Stimulated activated CD8-positive, alpha-beta memory T cell treated with anti-CD3 and anti-CD28 coated beads, Interleukin-7, amount 100 ng/mL, for 4 hours (primary cell): Measurements from ENCODE around the gene THSD4.
A peak's percentile ranks its signal among the peaks of the same experiment; 100 is the strongest.
"Not testable (repeated sequence)": the region's sequence is repeated elsewhere in the genome, so short reads cannot be mapped to it uniquely, and the experiment has no call there.

Experiments used
- DNase-seq, 2 donors: peaks; one replicate each; pipeline ENCODE4 v3.0.0-alpha.2; 2020; ENCODE audit warnings: low read depth in 2 of 2

THSD4 gene

DNA sequence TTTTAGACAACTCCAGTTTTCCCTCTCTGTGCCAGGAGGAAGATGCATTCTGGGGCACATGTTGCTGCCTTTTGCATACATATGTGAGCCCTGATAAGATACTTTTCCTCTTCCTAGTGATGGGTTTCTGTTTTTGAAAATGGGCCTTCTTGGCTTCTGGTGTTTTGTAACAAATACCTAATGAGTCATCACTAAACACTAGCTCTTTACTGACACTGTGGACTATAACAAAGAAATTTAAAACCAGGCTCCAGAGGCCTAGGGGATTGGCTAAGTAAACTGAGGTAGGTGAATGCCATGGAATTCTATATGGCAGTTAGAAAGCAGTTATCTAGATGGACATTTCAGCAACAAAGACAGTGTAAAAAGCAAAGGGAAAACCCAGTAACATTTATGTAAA, 601.7 kb downstream of the THSD4 start:
- DNase-seq = no peak

DNA sequence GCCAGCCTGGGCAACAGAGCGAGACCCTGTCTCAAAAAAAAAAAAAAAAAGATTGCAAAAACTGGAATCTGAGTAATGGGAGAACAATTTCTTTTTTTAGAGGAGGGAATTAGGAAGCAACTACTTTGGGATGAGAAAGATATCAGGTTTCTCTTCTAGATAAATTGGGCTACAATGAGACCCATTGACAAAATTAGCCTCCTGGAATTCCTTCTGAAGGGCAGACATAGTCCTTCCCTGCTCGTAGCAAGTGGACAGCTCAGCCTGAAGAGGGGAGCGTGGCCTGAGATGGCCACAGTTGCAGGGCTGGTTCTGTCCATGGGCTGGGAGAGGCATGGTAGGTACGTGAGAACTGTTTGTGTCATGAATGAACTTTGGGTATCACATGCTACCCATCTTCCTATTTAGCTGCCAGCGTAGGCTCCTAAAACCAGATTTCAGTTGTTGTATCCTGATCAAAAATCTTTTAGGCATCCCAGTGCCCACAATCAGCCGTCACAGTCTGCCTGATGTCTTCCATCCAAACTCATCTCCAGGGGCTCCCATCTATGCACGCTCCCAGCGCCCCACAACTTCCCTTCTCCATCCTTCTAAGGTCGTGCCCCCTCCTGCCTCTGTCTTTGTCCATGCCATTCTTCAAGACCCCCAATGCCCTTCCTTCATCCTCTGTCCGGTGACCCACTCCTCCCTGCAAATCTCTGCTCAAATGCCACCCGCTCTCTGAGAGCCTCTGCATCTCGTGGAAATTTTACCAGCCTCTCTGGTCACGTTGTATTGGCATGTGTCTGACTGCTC, 603.0 kb downstream of the THSD4 start:
- no peak for DNase-seq

DNA sequence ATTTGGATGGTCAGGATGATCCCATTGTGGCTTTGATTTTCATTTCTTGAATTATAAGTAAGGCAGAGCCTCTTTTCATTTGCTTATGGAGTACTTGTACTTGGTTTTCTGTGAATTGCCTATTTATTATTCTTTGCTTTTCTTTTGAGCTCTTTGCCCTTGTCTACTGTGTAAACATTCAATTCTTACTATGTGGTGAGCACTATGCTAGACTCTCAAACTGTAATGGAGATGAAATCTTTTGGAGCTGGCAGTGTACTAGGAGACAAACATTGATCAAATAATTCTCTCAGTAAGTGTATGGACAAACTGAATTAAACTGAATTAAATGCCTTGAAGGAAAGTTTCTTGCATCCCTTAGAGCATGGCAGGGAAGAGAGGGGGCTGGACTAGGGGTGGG, 608.1 kb downstream of the THSD4 start:
- no peak for DNase-seq

DNA sequence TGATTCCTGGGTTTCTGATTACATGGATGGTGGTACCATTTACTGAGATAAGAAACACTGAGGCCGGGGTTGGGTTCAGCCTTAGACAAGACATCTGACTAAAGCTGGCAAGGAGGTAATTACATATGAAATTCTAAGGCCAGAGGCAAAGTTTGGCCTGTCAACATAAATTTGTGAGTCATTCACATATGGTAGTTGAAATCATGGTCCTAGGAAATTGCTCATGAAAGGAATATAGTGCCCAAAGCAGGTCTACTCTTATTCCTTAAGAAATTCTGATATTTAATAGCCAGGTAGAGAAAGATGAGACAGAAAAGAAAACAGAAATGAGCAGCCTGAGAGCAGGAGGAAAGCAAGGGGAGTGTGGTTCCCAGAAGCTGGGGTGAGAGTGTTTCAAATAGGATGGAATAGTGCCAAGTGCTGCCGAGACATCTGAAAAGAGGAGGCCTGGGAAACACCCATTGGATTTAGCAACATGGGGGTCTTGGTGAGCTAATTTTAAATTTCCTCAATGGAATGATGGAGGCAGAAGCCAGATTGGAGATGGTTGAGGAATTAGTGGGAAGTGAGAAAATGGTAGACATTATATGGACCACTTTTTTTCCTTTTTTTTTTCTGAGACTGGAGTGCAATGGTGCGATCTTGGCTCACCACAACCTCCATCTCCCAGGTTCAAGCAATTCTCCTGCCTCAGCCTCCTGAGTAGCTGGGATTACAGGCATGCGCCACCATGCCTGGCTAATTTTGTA, 610.1 kb downstream of the THSD4 start:
- not testable (repeated sequence) for DNase-seq

DNA sequence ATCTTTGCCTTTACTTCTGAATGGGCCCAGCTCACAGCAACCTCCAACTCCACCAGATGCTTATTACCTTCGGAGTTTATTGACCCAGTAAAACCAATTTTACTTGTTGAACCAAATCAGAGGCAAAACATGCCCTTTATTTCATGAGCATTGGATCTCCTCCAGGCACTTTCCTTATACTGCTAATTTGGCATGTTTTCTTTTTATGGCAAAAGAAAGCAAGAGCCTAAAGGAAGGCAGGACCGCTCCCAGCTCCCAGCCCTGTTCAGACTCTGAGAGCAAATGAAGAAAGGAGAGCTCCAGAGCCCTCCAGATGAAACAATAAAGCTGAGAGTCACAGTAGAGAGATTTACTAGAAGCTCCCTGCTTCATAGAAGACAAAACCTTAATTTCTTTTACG, 613.6 kb downstream of the THSD4 start:
- no peak for DNase-seq

DNA sequence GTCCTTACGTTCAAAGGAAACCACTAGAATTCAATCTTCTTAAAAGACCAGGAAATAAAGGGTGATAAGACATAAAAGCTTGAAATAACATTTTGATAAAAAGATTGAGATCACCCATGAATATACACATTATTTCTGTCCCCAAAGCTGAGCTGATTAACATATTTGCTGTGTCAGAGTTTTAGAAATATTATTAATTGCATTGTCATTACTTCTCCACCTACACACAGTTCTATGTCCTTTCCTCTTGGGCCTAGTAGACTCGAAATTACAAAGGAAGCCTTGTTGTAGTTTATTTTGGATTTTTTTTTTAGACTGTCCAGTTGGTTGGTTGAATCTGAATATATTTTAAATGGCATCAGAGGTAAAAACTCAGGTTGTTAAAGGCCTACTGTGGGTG, 614.0 kb downstream of the THSD4 start:
- no peak for DNase-seq

DNA sequence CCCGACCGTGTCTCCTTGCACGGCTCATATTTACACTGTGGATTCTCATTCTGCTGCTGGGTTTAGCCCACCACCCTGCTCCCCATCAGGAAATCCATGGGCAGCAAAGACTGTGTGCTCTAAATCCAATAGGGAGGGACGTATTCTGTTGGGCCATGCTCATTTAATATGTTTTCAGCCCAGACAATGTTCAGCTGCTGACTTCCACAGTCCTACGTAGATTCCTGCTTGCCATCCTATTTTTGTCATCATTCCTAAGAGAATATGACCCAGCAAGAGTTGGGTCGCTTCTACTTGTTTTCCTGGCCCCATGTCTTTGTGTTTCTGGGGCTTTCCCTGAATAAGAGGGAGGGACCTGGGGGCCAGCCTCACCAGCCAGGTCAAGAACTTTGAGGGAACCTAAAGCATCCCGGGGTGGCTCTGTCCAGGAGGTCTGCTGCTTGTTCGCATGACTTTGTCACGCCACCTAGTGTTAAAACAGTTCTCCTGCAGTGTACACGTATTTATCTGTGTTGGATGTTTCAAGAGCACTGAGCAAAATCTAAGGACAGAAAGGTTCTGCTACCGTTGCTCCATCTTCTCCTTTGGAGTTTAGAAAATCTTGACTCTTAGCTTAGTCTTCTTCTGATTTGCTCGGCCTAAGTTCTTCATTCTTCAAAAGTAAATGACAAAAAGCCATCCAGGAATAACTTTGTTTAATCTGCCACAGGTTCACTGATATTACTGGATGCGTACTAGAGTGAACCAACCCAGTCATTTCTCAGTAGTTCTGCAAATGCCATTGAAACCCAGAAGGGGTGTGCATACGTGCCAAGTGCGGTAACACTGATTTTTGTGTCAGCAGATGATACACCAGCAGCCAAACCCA, 615.2 kb downstream of the THSD4 start:
- DNase-seq = no peak

DNA sequence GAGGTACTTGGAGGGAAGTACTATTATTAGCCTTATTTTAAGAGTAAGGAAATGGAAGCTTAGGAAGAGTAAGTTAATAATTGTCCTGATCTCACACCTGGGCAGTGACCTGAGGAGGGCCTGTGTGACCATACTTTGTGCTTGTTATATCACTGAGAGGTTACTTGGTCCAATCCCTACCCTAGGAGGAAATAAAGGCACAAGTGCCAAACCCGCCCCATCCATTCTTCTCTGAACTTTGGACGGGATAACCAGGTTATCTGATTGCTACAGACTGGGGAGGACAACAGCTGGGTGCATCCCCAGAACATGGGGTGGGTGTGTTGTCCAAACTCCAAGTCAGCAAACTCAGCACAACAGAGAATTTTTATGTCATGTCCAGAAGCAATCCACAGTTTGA, 617.4 kb downstream of the THSD4 start:
- DNase-seq = no peak

DNA sequence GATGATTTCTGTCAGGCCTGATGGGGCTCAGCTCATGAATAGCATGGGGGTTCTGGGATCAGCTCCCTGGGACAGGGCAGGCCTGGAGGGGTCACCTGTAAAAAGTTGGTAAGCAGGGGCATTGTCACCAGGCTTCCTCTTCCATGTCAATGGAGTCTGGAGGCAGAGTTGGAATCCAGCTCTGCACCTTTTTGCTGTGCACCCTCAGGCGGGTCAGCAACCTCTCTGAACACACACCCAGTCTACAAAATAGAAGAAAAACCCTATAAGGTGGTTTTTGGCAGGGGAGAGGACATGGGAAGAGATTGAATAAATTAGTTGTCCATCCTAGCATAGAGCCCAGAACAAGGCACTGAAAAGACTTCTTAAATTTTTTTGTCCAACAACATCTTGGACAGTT, 617.9 kb downstream of the THSD4 start:
- DNase-seq = no peak

DNA sequence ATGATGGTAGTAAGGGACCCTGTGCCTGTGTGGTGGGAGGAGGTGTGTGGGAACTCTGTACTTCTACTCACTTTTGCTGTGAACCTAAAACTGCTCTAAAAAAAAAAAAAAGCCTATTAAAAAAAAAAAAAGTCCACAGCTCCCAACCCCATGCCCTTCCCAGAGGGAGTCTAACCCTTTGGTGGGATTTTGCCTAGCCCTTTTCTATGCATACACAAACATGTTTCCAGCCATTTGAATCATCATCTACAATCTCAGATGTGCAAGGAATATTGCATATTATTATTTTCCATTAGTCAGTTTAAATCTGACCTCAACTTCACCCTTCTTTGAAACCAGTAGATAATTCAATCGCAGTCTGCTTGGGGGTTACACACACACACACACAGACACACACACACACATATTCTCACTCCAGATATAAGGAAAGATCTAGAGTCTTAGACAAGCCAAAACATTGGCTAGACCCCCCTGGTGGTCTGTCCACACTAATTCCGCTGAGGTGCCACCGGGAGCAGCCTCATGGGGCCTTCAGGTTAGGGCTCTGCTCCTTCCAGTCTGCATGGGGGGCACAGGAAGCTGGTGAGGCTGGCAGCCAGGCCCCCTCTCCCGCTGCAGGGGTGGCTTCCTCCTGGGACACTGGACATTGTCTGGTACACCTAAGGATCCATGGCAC, 619.6 kb downstream of the THSD4 start:
- DNase-seq = no peak

DNA sequence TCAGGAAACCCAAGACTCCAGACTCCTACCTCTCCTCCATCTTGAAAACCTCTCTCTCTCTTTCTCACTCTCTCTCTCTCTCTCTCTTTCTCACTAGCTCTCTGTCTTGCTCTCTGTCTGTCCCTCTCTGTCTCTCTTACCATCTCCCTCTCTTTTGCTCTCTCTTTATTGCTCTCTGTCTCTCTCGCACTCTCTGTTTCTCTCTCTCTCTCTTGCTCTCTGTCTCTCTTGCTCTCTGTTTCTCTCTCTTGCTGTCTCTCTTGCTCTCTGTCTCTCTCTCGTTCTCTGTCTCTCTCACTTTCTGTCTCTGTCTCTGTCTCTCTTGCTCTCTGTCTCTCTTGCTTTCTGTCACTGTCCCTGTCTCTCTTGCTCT, 620.1 kb downstream of the THSD4 start:
- DNase-seq = no peak

DNA sequence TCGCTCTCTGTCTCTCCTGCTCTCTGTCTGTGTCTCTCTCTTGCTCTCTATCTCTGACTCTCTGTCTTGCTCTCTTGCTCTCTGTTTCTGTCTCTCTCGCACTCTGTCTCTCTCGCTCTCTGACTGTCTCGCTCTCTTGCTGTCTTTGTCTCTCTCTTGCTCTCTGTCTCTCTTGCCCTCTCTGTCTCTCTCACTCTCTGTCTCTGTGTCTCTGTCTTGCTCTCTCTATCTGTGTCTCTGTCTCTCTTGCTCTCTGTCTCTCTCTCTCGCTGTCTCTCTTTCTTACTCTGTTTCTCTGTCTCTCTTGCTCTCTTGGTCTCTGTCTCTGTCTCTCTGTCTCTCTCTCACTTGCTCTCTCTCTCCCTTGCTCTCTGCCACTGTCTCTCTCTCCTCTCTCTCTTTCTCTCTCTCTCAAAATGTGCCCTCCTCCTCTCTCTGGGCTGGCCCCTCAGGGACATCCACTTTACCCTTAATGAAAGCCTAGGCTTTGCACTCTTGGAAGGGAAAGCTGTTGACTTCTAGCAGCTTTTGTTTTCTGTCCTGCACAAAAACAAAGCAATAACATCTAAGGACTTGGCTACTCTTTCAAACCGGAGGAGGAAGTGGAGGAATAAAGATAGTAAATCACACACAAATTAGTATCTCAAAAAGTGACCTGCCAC, 621.1 kb downstream of the THSD4 start:
- DNase-seq = no peak

DNA sequence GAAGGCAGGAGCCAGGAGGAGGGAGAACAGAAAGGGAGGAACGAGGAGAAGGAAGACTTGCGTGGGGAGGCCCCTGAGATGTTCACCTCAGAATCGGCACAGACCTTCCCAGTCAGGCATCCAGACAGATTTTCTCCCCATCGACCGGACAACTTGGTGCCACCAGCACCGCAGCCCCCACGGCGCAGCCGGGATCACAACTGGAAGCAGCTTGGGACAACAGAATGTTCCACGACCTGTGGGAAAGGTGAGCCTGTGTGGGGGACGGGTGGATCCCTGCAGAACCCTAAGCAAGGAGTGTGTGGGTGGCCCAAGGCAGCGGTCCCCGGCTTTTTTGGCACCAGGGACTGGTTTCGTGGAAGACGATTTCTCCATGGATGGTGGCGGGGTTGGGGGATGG, 622.5 kb downstream of the THSD4 start:
- no peak for DNase-seq

DNA sequence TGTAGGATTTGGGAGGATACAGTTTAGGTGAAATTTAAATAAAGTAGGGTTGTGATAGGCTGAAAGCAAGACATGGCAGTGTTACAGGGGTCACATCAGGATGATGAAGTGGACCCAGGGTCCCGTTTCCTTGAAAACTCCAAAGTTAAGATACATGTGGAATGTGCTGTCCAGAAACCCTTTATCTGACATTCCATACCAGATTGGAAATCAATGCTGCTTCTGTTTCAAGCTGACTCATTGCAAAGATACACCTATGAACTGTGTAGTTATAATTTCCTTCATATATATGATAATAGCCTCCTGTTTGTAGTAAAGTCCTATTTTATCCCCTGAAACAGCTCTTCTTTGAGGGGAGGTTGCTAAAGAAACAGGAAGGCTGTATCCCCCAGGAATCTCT, 624.1 kb downstream of the THSD4 start:
- DNase-seq = no peak

DNA sequence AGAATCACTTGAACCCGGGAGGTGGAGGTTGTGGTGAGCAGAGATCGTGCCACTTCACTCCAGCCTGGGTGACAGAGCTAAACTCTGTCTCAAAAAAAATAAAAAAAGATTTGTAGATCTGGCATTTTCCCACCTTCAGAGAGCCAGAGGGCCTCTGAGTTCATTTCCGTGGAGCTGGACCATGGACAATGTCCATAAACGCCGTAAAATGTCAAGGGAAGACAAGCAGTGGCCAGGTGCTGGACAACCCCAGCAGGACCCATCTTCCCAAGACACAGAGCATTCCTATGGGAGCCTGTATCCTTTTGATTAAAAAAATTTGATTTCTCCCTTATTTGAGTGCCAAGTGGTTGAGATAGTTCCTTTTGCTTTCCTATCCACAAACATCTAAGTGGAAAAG, 627.7 kb downstream of the THSD4 start:
- DNase-seq = no peak

DNA sequence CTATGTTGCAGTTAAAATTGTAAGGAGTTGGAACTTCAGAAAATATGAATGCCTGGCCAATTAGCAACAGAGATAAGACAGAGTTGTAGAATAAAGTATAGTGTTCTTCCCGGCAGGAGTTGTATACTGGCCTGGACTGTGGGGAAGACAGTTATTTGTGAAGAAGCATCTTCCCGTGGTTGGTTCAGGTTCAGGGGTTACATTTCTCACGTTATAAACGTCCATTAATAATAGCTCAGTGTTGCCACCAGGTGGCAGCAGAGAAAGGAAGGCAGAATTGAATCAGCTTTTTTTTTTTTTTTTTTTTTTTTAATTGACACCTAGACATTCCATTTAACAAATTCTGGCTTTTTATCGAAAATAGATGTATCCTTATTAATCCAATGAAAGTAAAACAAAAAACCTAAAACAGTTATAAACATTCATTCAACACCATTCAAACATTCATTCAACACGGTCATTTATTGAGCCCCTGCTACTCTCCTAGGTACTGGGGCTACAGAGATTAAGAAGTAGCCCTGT, 628.7 kb downstream of the THSD4 start:
- peak; percentile 12 to 26 for DNase-seq

DNA sequence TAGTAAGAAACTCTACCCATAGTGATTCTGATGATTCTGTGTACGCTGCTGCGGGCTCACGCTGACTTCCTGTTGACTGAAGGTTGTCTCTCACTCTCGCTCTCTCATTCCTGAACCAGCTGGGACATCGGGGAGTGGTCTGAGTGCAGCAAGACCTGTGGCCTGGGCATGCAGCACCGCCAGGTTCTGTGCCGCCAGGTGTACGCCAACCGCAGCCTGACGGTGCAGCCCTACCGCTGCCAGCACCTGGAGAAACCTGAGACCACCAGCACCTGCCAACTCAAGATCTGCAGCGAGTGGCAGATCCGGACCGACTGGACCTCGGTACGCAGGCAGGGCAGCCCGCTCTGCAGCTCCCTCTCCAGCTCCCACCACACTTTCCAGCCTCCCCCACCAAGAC, 631.4 kb downstream of the THSD4 start:
- DNase-seq = no peak

DNA sequence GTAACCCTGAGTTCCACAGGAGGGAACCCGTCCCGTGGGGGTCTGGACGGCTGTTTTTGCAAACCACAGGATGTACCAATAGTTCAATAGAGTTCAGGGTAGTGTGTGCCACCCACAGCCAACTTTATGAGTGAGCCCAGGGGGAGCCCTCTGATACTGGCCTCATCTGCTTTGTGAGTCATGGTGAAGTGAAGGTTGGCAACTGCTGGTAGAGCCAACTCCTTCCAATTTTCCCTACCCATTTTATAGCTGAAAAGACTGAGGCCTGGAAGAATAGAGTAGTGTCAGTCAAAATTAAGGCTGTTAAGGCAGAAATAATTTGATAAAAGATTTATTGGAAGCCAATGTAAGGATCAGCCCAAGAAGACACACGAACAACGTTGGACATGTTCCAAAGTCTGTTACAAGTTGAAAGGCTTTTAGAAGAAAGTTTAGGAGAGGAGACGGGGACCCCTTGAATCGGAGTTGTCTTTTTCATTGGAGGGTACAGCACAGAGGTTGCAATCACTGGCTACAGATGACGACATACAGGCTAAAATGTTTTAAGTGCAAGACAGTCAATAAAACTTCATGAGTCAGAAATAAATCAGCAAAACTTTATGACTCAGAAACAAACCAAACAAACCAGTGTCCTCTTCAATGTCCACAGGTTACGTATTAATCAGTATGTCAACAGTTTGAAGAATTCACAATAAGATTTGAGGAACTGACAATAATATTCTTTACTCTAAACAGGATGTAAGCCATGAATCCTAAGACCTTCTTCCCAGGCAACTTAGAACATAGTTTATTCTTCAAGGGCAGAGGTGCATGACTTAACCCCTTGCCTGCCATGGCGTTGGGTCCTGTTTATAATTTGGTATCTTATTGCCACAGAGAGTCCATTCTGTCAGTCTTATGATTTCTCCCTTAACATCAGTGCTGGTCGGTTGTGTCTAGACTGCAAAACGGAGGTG, 632.1 kb downstream of the THSD4 start:
- DNase-seq = no peak

DNA sequence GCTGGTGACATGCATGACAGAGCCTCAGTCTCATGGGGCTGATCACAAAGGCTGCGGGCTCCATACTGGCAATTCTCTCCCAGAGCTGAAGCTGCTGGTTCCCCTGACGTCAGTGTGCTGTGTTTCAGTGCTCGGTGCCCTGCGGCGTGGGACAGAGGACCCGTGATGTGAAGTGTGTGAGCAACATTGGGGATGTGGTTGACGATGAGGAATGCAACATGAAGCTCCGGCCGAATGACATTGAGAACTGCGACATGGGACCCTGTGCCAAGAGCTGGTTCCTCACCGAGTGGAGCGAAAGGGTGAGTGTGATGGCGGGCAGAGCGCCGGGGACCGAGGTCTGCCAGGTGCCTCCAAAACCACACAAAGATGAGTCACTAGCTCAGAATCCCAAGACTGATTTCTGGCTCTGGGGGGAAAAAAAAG, 633.0 kb downstream of the THSD4 start:
- DNase-seq = no peak

DNA sequence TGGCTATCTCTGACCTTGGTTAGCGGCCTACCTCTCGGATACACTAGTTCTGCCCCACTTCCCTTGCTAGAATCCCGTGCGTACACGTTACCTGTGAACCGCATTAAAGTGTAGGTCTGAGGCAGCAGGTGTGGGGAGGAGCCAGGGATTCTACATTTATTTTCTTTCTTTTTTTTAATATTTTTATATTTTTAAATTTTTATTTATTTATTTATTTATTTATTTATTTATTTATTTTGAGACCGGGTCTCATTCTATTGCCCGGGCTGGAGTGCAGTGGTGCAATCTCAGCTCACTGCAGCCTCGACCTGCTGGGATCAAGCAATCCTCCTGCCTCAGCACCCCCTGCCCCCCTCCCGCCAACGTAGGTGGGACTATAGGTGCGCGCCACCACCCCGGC, 634.2 kb downstream of the THSD4 start:
- no peak for DNase-seq
